Tibial nerve (tissue), 4 donors: ENCODE results near the gene GPHN. TPM values are rescaled to one million over a fixed set of nuclear protein-coding genes. Genes with fewer than 3 reads are reported as not detected.

ENCODE experiments used
- DNase-seq, 2 donors: peaks; one replicate each; pipeline ENCODE4 v3.0.0-alpha.2; 2019; ENCODE audit warnings: low spot score in 2 of 2
- H3K27ac ChIP-seq, 4 donors: fragments of 200-600 bp; sonication (generic) in 3 of 4; one replicate each; pipeline ENCODE4 v1.5.1; 2017 to 2019; ENCODE audit warnings: mild to moderate bottlenecking in 1 of 4
- H3K27me3 ChIP-seq, 2 donors: fragments of 200-600 bp; sonication (generic) in 1 of 2; one replicate each; pipeline versions ENCODE4 v1.5.1 to v1.6.0; 2017 to 2019
- H3K36me3 ChIP-seq, 3 donors: fragments of 200-600 bp; sonication (generic); one replicate each; pipeline ENCODE4 v1.5.1; 2018 to 2019
- H3K4me1 ChIP-seq, 4 donors: fragments of 200-600 bp; sonication (generic) in 3 of 4; one replicate each; pipeline ENCODE4 v1.5.1; 2017 to 2019
- H3K4me3 ChIP-seq, 4 donors: fragments of 200-600 bp; sonication (generic) in 3 of 4; one replicate each; pipeline ENCODE4 v1.5.1; 2017 to 2019; ENCODE audit warnings: mild to moderate bottlenecking in 1 of 4, moderate library complexity in 1 of 4
- H3K9me3 ChIP-seq, 4 donors: fragments of 200-600 bp; sonication (generic) in 3 of 4; one replicate each; pipeline ENCODE4 v1.5.1; 2017 to 2019
- EP300 ChIP-seq, 2 donors: sonication (generic); formaldehyde crosslinking; IDR thresholded peaks; one replicate each; pipeline ENCODE4 v1.6.1; 2017; ENCODE audit warnings: antibody characterized with exemption in 2 of 2, mild to moderate bottlenecking in 1 of 2
- POLR2A ChIP-seq, 2 donors: fragments of 450-650 bp; IDR thresholded peaks; one replicate each; pipeline ENCODE4 v1.6.1; 2017; ENCODE audit warnings: antibody characterized with exemption in 2 of 2, mild to moderate bottlenecking in 2 of 2, moderate library complexity in 2 of 2
- WGBS, 2 donors: methylation state at CpG; one replicate each; pipeline ENCODE4 v1.1.5; 2018; 5-methylcytosine and 5-hydroxymethylcytosine counted together
- total RNA-seq, 4 donors: library from RNA; depleted of rRNA; stranded (reverse); fragments of >200 nt; gene quantifications; one replicate each; pipeline ENCODE4 v1.1.0, GENCODE V29; 2016
- TF ChIP-seq, protein P1 (sequence below), 5 experiments: fragments of 200-600 bp in 3 of 5; fragments of 450-650 bp in 2 of 5; sonication (generic) in 3 of 5; IDR thresholded peaks; one replicate each; pipeline ENCODE4 v1.5.1; 2016 to 2019; ENCODE audit warnings: antibody characterized with exemption in 5 of 5, mild to moderate bottlenecking in 3 of 5, moderate library complexity in 2 of 5

Gene GPHN
- total RNA-seq, 4 donors from 2014 or later, result 16.3 to 73.0 (median 36.8) TPM

- H3K36me3 ChIP-seq, result peaks cover 0 to 6% (median 0%) of the 10 kb centered on the region in 3 donors
- TF ChIP-seq EP300 (IDR thresholded peaks at IDR 0.05) (no peak), POLR2A (IDR thresholded peaks at IDR 0.05) (no peak)
- DNase-seq, result no peak
Measured at GRCh38 chr14:66884149-66884548, 376.2 kb downstream of the GPHN start.

DNA sequence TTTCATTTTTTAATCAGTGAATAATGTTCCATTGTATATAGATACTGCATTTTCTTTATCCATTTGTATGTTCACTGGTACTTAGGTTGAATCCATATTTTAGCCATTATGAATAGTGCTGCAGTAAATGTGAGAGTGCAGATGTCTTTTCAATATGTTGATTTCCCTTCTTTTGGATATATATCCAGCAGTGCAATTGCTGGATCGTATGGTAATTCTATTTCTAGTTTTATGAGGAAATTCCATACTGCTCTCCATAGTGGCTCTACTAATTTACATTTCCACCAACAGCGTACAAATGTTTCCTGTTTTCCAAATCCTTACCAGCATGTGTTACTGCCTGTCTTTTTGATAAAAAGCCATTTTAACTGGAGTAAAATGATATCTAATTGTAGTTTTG lies 392.8 kb downstream of the GPHN start:
- H3K36me3 ChIP-seq, result peaks cover 0 to 8% (median 0%) of the 10 kb centered on the region in 3 donors
- no peaks in the 10 kb centered on the region for H3K4me1 ChIP-seq
- 69 to 71% methylated on average over 2 of the region's 2 CpGs for WGBS, 2 donors
- no peaks in the 10 kb centered on the region for H3K27me3 ChIP-seq
- H3K27ac ChIP-seq, result no peak overlapping the region
- peaks cover 0 to 16% (median 0%) of the 10 kb centered on the region in 4 donors for H3K9me3 ChIP-seq
- TF ChIP-seq EP300 (IDR thresholded peaks at IDR 0.05), result no peak
- no peak for TF ChIP-seq POLR2A (IDR thresholded peaks at IDR 0.05)
- TF ChIP-seq, protein P1, sequence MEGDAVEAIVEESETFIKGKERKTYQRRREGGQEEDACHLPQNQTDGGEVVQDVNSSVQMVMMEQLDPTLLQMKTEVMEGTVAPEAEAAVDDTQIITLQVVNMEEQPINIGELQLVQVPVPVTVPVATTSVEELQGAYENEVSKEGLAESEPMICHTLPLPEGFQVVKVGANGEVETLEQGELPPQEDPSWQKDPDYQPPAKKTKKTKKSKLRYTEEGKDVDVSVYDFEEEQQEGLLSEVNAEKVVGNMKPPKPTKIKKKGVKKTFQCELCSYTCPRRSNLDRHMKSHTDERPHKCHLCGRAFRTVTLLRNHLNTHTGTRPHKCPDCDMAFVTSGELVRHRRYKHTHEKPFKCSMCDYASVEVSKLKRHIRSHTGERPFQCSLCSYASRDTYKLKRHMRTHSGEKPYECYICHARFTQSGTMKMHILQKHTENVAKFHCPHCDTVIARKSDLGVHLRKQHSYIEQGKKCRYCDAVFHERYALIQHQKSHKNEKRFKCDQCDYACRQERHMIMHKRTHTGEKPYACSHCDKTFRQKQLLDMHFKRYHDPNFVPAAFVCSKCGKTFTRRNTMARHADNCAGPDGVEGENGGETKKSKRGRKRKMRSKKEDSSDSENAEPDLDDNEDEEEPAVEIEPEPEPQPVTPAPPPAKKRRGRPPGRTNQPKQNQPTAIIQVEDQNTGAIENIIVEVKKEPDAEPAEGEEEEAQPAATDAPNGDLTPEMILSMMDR (IDR thresholded peaks at IDR 0.05), result no peak
- DNase-seq, result no peak
- H3K4me3 ChIP-seq, result no peak overlapping the region

More at GRCh38 chr14:66884149-66884548, 376.2 kb downstream of the GPHN start:
- WGBS, 2 donors, result 86 to 87% methylated on average over 2 of the region's 2 CpGs
- Histone ChIP-seq H3K4me3 (no peak overlapping the region), H3K27ac (no peak overlapping the region), H3K9me3 (peaks cover 0 to 19% (median 4%) of the 10 kb centered on the region in 4 donors), H3K4me1 (no peaks in the 10 kb centered on the region), H3K27me3 (no peaks in the 10 kb centered on the region)

- H3K27me3 ChIP-seq, result no peaks in the 10 kb centered on the region
- WGBS, 2 donors, result 91 to 92% methylated on average over 1 of the region's 1 CpG
- H3K36me3 ChIP-seq, result no peaks in the 10 kb centered on the region
- no peaks in the 10 kb centered on the region for H3K4me1 ChIP-seq
- H3K4me3 ChIP-seq, result no peak overlapping the region
- no peak for TF ChIP-seq EP300 (IDR thresholded peaks at IDR 0.05)
- TF ChIP-seq, protein P1 (IDR thresholded peaks at IDR 0.05), result no peak
- no peak for TF ChIP-seq POLR2A (IDR thresholded peaks at IDR 0.05)
- H3K27ac ChIP-seq, result no peak overlapping the region
- DNase-seq, result no peak
- no peaks in the 10 kb centered on the region for H3K9me3 ChIP-seq
Measured at GRCh38 chr14:66910311-66910840, 402.4 kb downstream of the GPHN start.

DNA sequence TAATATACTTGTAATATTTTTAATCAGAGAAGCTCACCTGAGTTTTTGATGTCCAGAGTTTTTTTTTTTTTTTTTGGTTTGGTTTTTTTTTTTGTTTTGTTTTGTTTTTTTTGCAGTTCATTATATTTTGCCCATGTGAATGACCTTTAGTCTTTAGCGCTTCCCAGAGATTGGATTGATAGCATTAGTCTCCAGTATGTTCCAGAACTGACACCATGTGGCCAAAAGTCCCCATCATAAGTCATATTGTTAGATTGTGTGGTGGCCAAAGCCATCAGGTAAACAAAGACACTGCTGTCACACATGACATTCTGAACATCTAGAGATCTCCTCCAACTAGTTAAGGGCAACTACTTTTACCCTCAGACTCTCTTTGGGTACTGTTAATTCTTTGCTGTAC lies 408.5 kb downstream of the GPHN start:
- H3K27ac ChIP-seq, result no peak overlapping the region
- WGBS, 2 donors, result 100% methylated on average over 1 of the region's 1 CpG

GRCh38 chr14:66918527-66918926 lies 410.6 kb downstream of the GPHN start:
- Histone ChIP-seq H3K36me3 (peaks cover 0 to 67% (median 5%) of the 10 kb centered on the region in 3 donors), H3K27me3 (no peaks in the 10 kb centered on the region), H3K4me1 (no peaks in the 10 kb centered on the region), H3K4me3 (no peak overlapping the region), H3K9me3 (peaks cover 0 to 15% (median 0%) of the 10 kb centered on the region in 4 donors), H3K27ac (no peak overlapping the region)
- WGBS, 2 donors, result 78 to 85% methylated on average over 5 of the region's 5 CpGs
- no peak for TF ChIP-seq EP300 (IDR thresholded peaks at IDR 0.05)
- no peak for TF ChIP-seq POLR2A (IDR thresholded peaks at IDR 0.05)
- TF ChIP-seq, protein P1 (IDR thresholded peaks at IDR 0.05), result no peak
- DNase-seq, result no peak

More for the DNA sequence above, 408.5 kb downstream of the GPHN start:
- H3K4me1 ChIP-seq, result no peaks in the 10 kb centered on the region
- peaks cover 0 to 46% (median 5%) of the 10 kb centered on the region in 3 donors for H3K36me3 ChIP-seq
- no peak for TF ChIP-seq POLR2A (IDR thresholded peaks at IDR 0.05)
- TF ChIP-seq, protein P1 (IDR thresholded peaks at IDR 0.05), result no peak
- TF ChIP-seq EP300 (IDR thresholded peaks at IDR 0.05), result no peak
- H3K27me3 ChIP-seq, result no peaks in the 10 kb centered on the region
- no peak overlapping the region for H3K4me3 ChIP-seq
- DNase-seq, result no peak
- peaks cover 0 to 9% (median 0%) of the 10 kb centered on the region in 4 donors for H3K9me3 ChIP-seq
